PC-3 (cell line): Measurements from ENCODE around the gene AFTPH.

Source experiments
- EZH2 ChIP-seq: fragments of 300-600 bp; sonication (generic); IDR thresholded peaks from one replicate; pipeline ENCODE4 v1.6.1; 2017; ENCODE audit warnings: antibody characterized with exemption, mild to moderate bottlenecking, low read length; ENCODE audit not compliant: unreplicated experiment
- TF ChIP-seq, protein P1 (sequence below): fragments of 300-600 bp; sonication (generic); conservative IDR thresholded peaks from 2 replicates; pipeline ENCODE4 v1.5.1; 2017; ENCODE audit warnings: antibody characterized with exemption, low read depth, mild to moderate bottlenecking, low read length

DNA sequence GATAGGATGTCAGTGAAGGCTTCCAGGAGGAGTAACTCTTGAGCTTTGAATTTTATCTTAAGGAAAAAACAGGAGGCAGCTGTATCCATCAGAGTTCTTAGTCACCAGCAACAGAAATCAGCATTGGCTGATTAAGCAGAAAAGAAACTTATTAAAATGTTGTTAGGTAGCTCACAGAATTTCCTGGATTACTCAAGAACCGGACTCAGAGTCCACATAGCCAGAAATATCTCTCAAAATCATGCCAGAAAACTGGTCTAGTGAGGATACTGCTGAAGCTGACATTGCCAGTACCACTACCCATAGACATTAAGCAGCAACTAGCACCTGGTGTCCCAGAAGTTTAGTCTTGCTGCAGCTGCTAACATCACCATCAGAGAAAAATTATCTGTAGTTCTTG lies 10.1 kb upstream of the AFTPH start:
- TF ChIP-seq, protein P1, sequence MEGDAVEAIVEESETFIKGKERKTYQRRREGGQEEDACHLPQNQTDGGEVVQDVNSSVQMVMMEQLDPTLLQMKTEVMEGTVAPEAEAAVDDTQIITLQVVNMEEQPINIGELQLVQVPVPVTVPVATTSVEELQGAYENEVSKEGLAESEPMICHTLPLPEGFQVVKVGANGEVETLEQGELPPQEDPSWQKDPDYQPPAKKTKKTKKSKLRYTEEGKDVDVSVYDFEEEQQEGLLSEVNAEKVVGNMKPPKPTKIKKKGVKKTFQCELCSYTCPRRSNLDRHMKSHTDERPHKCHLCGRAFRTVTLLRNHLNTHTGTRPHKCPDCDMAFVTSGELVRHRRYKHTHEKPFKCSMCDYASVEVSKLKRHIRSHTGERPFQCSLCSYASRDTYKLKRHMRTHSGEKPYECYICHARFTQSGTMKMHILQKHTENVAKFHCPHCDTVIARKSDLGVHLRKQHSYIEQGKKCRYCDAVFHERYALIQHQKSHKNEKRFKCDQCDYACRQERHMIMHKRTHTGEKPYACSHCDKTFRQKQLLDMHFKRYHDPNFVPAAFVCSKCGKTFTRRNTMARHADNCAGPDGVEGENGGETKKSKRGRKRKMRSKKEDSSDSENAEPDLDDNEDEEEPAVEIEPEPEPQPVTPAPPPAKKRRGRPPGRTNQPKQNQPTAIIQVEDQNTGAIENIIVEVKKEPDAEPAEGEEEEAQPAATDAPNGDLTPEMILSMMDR = no peak
- no peak for TF ChIP-seq EZH2
